CD14-positive monocyte (primary cell): ENCODE results near the gene PXDN. TPM values are rescaled to one million over a fixed set of nuclear protein-coding genes. Genes with fewer than 3 reads are reported as not detected.

Experiments
- DNase-seq, 3 donors: peaks; one replicate each; pipeline ENCODE4 v3.0.0-alpha.2; 2011 to 2022
- H2AFZ ChIP-seq: 2 replicates; pipeline ENCODE4 v1.6.0; 2012; ENCODE audit warnings: mild to moderate bottlenecking, low read depth, low read length, inconsistent platforms; ENCODE audit not compliant: insufficient read depth, poor library complexity, severe bottlenecking
- H3K27ac ChIP-seq, 2 donors: 1 replicate in 1 of 2; 2 replicates in 1 of 2; pipeline ENCODE4 v1.5.1; 2012 to 2013; ENCODE audit warnings: low read length in 2 of 2, control low read depth in 1 of 2, inconsistent platforms in 1 of 2, low read depth in 1 of 2, mild to moderate bottlenecking in 1 of 2
- H3K27me3 ChIP-seq, 2 donors: one replicate each; pipeline versions ENCODE4 v1.6.0 to v1.6.1; 2011 to 2013; ENCODE audit warnings: low read length in 2 of 2; ENCODE audit not compliant: control insufficient read depth in 2 of 2, insufficient read depth in 2 of 2
- H3K36me3 ChIP-seq, 2 donors: replicated peaks in 1 of 2; 1 replicate in 1 of 2; 2 replicates in 1 of 2; pipeline versions ENCODE4 v1.5.1 to v1.6.1; 2012 to 2013; ENCODE audit warnings: low read length in 2 of 2, control low read depth in 1 of 2, inconsistent platforms in 1 of 2, mild to moderate bottlenecking in 1 of 2; ENCODE audit not compliant: insufficient read depth in 2 of 2, control insufficient read depth in 1 of 2
- H3K4me1 ChIP-seq, 2 donors: 1 replicate in 1 of 2; 2 replicates in 1 of 2; pipeline versions ENCODE4 v1.5.1 to v1.6.1; 2012 to 2013; ENCODE audit warnings: low read length in 2 of 2, control low read depth in 1 of 2, inconsistent platforms in 1 of 2, mild to moderate bottlenecking in 1 of 2, moderate library complexity in 1 of 2; ENCODE audit not compliant: insufficient read depth in 2 of 2, control insufficient read depth in 1 of 2
- H3K4me2 ChIP-seq: replicated peaks from 2 replicates; pipeline ENCODE3; 2012; ENCODE audit warnings: low read length, moderate library complexity, mild to moderate bottlenecking; ENCODE audit not compliant: poor library complexity, severe bottlenecking; ENCODE audit errors: extremely low read depth
- H3K4me3 ChIP-seq, 3 experiments: fragments of 200-600 bp in 1 of 3; sonication (generic) in 1 of 3; replicated peaks in 1 of 3; 1 replicate in 2 of 3; 2 replicates in 1 of 3; pipeline ENCODE4 v1.5.1; 2011 to 2013; ENCODE audit warnings: low read length in 3 of 3, mild to moderate bottlenecking in 3 of 3, control low read depth in 2 of 3, low read depth in 2 of 3, inconsistent platforms in 1 of 3, moderate library complexity in 1 of 3
- H3K79me2 ChIP-seq: 2 replicates; pipeline ENCODE4 v1.6.0; 2012; ENCODE audit warnings: mild to moderate bottlenecking, control low read depth, inconsistent platforms, low read length, moderate library complexity; ENCODE audit not compliant: insufficient read depth
- H3K9ac ChIP-seq: 2 replicates; pipeline ENCODE4 v1.6.0; 2017; ENCODE audit warnings: low read length, mild to moderate bottlenecking; ENCODE audit not compliant: insufficient read depth, poor library complexity, severe bottlenecking
- H3K9me3 ChIP-seq, 2 donors: replicated peaks in 1 of 2; 1 replicate in 1 of 2; 2 replicates in 1 of 2; pipeline versions ENCODE4 v1.5.1 to v1.6.1; 2012 to 2013; ENCODE audit warnings: low read length in 2 of 2, control low read depth in 1 of 2; ENCODE audit not compliant: control insufficient read depth in 1 of 2, insufficient read depth in 1 of 2
- H4K20me1 ChIP-seq: 2 replicates; pipeline ENCODE4 v1.6.0; 2012; ENCODE audit warnings: mild to moderate bottlenecking, low read length, control low read depth, moderate library complexity; ENCODE audit not compliant: insufficient read depth
- H3K27ac Mint-ChIP-seq, 7 donors: one replicate each; pipeline ENCODE4 v1.8.0; 2020; ENCODE audit warnings: mild to moderate bottlenecking in 7 of 7, mixed read lengths in 7 of 7, moderate library complexity in 6 of 7, inconsistent platforms in 2 of 7
- H3K27me3 Mint-ChIP-seq, 3 donors: one replicate each; pipeline ENCODE4 v1.8.0; 2021 to 2022; ENCODE audit warnings: low read depth in 3 of 3, mild to moderate bottlenecking in 3 of 3, mixed read lengths in 3 of 3, moderate library complexity in 3 of 3, inconsistent platforms in 1 of 3
- H3K36me3 Mint-ChIP-seq, 2 donors: one replicate each; pipeline ENCODE4 v1.8.0; 2020; ENCODE audit warnings: mixed read lengths in 2 of 2, inconsistent platforms in 1 of 2, mild to moderate bottlenecking in 1 of 2
- H3K4me1 Mint-ChIP-seq: one replicate; pipeline ENCODE4 v1.8.0; 2020; ENCODE audit warnings: mild to moderate bottlenecking, mixed read lengths
- H3K4me3 Mint-ChIP-seq, 2 donors: one replicate each; pipeline ENCODE4 v1.8.0; 2020; ENCODE audit warnings: mild to moderate bottlenecking in 2 of 2, mixed read lengths in 2 of 2, moderate library complexity in 1 of 2
- H3K9me3 Mint-ChIP-seq, 7 donors: one replicate each; pipeline ENCODE4 v1.8.0; 2020 to 2022; ENCODE audit warnings: mixed read lengths in 7 of 7, mild to moderate bottlenecking in 6 of 7, moderate library complexity in 6 of 7, inconsistent platforms in 2 of 7
- CTCF ChIP-seq: fragments of 200-600 bp; IDR thresholded peaks from one replicate; pipeline ENCODE4 v1.8.0; 2022; ENCODE audit warnings: antibody characterized with exemption, mild to moderate bottlenecking
- WGBS: methylation state at CpG from one replicate; pipeline ENCODE4 v1.1.5; 2013; ENCODE audit warnings: missing lambda C conversion rate; ENCODE audit not compliant: insufficient coverage; 5-methylcytosine and 5-hydroxymethylcytosine counted together
- intact Hi-C, 2 donors: fragments of 100-400 bp; cut with micrococcal nuclease; formaldehyde crosslinking; loops; one replicate each; pipeline versions ENCODE4 v1.15.0 to v1.15.1; 2023
- polyA plus RNA-seq, 3 donors: library from polyadenylated mRNA; depleted of rRNA in 1 of 3; unstranded in 2 of 3; stranded (reverse) in 1 of 3; fragments of 300-500 nt in 2 of 3; fragments of >200 nt in 1 of 3; fragmentation: Illumina TruSeq in 2 of 3; gene quantifications; 1 replicate in 2 of 3; 2 replicates in 1 of 3; pipeline ENCODE4 v1.2.3, GENCODE V29; 2012 to 2021

PXDN gene
- polyA plus RNA-seq, 3 donors = not detected

- Mint-ChIP-seq H3K27ac (peak overlapping the region in 1 of 7 donors; percentile 14), H3K36me3 (no peaks in the 10 kb centered on the region), H3K9me3 (peaks cover 0 to 10% (median 3%) of the 10 kb centered on the region in 7 donors), H3K27me3 (peaks cover under 1 to 6% (median 1%) of the 10 kb centered on the region in 3 donors), H3K4me1 (no peaks in the 10 kb centered on the region), H3K4me3 (peak overlapping the region in 1 of 2 donors; percentile 24)
- Histone ChIP-seq H2AFZ (no peak overlapping the region), H3K36me3 (no peaks in the 10 kb centered on the region), H4K20me1 (no peaks in the 10 kb centered on the region), H3K4me3 (no peak overlapping the region), H3K9me3 (no peaks in the 10 kb centered on the region), H3K9ac (no peak overlapping the region), H3K4me2 (no peak overlapping the region), H3K27me3 (no peaks in the 10 kb centered on the region), H3K27ac (no peak overlapping the region), H3K79me2 (no peaks in the 10 kb centered on the region), H3K4me1 (no peaks in the 10 kb centered on the region)
- TF ChIP-seq CTCF = no peak
- intact Hi-C loops = no loop called here
- WGBS = 64% methylated on average over 21 of the region's 22 CpGs
- DNase-seq = no peak
Measured at GRCh38 chr2:1715184-1716013, 28.9 kb downstream of the PXDN start.

- DNase-seq = no peak
- Histone ChIP-seq H3K36me3 (no peaks in the 10 kb centered on the region), H3K4me1 (no peaks in the 10 kb centered on the region), H3K9me3 (no peaks in the 10 kb centered on the region), H2AFZ (no peak overlapping the region), H3K79me2 (no peaks in the 10 kb centered on the region), H3K9ac (no peak overlapping the region), H3K4me2 (no peak overlapping the region), H4K20me1 (no peaks in the 10 kb centered on the region), H3K4me3 (no peak overlapping the region), H3K27me3 (no peaks in the 10 kb centered on the region), H3K27ac (no peak overlapping the region)
- Mint-ChIP-seq H3K36me3 (no peaks in the 10 kb centered on the region), H3K27ac (no peak overlapping the region), H3K9me3 (peaks cover 0 to 10% (median 3%) of the 10 kb centered on the region in 7 donors), H3K4me1 (no peaks in the 10 kb centered on the region), H3K27me3 (peaks cover 1 to 7% (median 3%) of the 10 kb centered on the region in 3 donors), H3K4me3 (no peak overlapping the region)
- 92% methylated on average over 12 of the region's 17 CpGs for WGBS
- intact Hi-C loops = no loop called here
- TF ChIP-seq CTCF = no peak
Measured at GRCh38 chr2:1714291-1715064, 29.8 kb downstream of the PXDN start.
